A673 (cell line): ENCODE results near the gene ALOX12B.

ENCODE experiments used
- EZH2 ChIP-seq: fragments of 200-600 bp; sonication (generic); IDR thresholded peaks from 2 replicates; pipeline ENCODE4 v1.6.1; 2017; ENCODE audit warnings: borderline replicate concordance, low read depth, mild to moderate bottlenecking, mixed read lengths, antibody characterized with exemption, low read length; ENCODE audit not compliant: poor library complexity, severe bottlenecking
- TF ChIP-seq, protein P1 (sequence below): fragments of 300-800, 200-600 bp; sonication (generic); conservative IDR thresholded peaks from 2 replicates; pipeline ENCODE4 v1.5.1; 2017; ENCODE audit warnings: low read depth, mild to moderate bottlenecking, antibody characterized with exemption, low read length, moderate library complexity, mixed read lengths

DNA sequence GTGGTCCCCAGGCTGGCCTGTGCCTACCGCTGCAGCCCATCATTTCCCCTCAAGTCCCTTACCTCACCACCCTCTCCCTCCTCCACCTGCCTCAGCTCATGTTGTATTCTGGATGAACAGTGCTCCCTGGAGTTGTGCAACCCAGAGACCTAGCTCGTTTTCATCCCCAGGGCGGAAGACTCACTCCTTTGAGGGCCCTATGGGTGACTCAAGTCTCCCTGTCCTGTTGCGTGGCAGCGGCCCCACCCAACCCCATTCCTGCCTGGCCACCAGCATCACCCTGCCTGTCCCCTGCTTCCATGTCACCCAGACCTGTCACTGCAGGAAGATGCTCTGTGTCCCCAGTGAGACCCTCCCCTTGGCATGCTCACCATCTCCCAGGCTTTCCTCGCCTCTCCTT, 3.3 kb downstream of the ALOX12B start:
- TF ChIP-seq, protein P1, sequence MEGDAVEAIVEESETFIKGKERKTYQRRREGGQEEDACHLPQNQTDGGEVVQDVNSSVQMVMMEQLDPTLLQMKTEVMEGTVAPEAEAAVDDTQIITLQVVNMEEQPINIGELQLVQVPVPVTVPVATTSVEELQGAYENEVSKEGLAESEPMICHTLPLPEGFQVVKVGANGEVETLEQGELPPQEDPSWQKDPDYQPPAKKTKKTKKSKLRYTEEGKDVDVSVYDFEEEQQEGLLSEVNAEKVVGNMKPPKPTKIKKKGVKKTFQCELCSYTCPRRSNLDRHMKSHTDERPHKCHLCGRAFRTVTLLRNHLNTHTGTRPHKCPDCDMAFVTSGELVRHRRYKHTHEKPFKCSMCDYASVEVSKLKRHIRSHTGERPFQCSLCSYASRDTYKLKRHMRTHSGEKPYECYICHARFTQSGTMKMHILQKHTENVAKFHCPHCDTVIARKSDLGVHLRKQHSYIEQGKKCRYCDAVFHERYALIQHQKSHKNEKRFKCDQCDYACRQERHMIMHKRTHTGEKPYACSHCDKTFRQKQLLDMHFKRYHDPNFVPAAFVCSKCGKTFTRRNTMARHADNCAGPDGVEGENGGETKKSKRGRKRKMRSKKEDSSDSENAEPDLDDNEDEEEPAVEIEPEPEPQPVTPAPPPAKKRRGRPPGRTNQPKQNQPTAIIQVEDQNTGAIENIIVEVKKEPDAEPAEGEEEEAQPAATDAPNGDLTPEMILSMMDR, result no peak
- no peak for TF ChIP-seq EZH2
